ENCODE results near the gene SNAI1.

Gene SNAI1

GRCh38 chr20:49941456-49941855 lies 41.3 kb upstream of the SNAI1 start:
- TF ChIP-seq CTCF (IDR thresholded peaks at IDR 0.05; ENCODE audit: control extremely low read depth, extremely low read depth, low read depth, missing control alignments), result no peak
- ChIA-PET CTCF (interaction anchor here (1.0 to 1.6 kb wide), 2 partner anchors 31 to 130 kb away, joined by 3 to 5 read pairs; no protein-coding TSS in a partner anchor), POLR2A (interaction anchor here (0.6 kb wide), 1 partner anchor 9 kb away, joined by 3 read pairs; no protein-coding TSS in a partner anchor)

GRCh38 chr20:49942303-49942702 lies 40.5 kb upstream of the SNAI1 start:
- DNase-seq (ENCODE audit: extremely low spot score), result no peak
- ChIA-PET POLR2A (interaction anchor here (0.6 kb wide), 1 partner anchor 10 kb away, joined by 3 read pairs; no protein-coding TSS in a partner anchor), CTCF (interaction anchor here (1.0 to 1.6 kb wide), 2 partner anchors 30 to 129 kb away, joined by 3 to 5 read pairs; no protein-coding TSS in a partner anchor)
- no peak for TF ChIP-seq CTCF (IDR thresholded peaks at IDR 0.05; ENCODE audit: control extremely low read depth, extremely low read depth, low read depth, missing control alignments)

More at GRCh38 chr20:49941456-49941855, 41.3 kb upstream of the SNAI1 start:
- DNase-seq (ENCODE audit: extremely low spot score), result no peak

- POLR2A ChIA-PET, result interaction anchor here (0.6 kb wide), 1 partner anchor 192 kb away, joined by 3 read pairs; no protein-coding TSS in a partner anchor
- CTCF ChIA-PET, result no interaction called here
- DNase-seq (ENCODE audit: extremely low spot score), result no peak
- no peak for TF ChIP-seq CTCF (IDR thresholded peaks at IDR 0.05; ENCODE audit: control extremely low read depth, extremely low read depth, low read depth, missing control alignments)
These were observed 39.8 kb upstream of the SNAI1 start for GRCh38 chr20:49942942-49943341.

GRCh38 chr20:49945306-49945700 lies 37.5 kb upstream of the SNAI1 start:
- no peak for TF ChIP-seq CTCF (IDR thresholded peaks at IDR 0.05; ENCODE audit: control extremely low read depth, extremely low read depth, low read depth, missing control alignments)
- ChIA-PET CTCF (interaction anchor here (1.4 to 3.4 kb wide), 3 partner anchors 10 to 140 kb away, joined by 5 to 10 read pairs (median 5); partner anchors contain the start of gene RNF114), POLR2A (interaction anchor here (1.3 kb wide), 1 partner anchor 10 kb away, joined by 3 read pairs; the partner anchor contains the start of gene RNF114)
- DNase-seq (ENCODE audit: extremely low spot score), result no peak

GRCh38 chr20:49945701-49946477 lies 36.9 kb upstream of the SNAI1 start:
- ChIA-PET POLR2A (interaction anchor here (0.5 to 1.3 kb wide), 2 partner anchors 10 to 34 kb away, joined by 3 read pairs; partner anchors contain the start of gene RNF114), CTCF (interaction anchor here (1.1 to 3.4 kb wide), 5 partner anchors 9 to 140 kb away, joined by 3 to 10 read pairs (median 5); partner anchors contain the start of gene RNF114)
- DNase-seq (ENCODE audit: extremely low spot score), result no peak
- no peak for TF ChIP-seq CTCF (IDR thresholded peaks at IDR 0.05; ENCODE audit: control extremely low read depth, extremely low read depth, low read depth, missing control alignments)

- ChIA-PET CTCF (interaction anchor here (1.1 kb wide), 1 partner anchor 9 kb away, joined by 3 read pairs; no protein-coding TSS in a partner anchor), POLR2A (no interaction called here)
- no peak for DNase-seq (ENCODE audit: extremely low spot score)
- no peak for TF ChIP-seq CTCF (IDR thresholded peaks at IDR 0.05; ENCODE audit: control extremely low read depth, extremely low read depth, low read depth, missing control alignments)
These were observed 34.6 kb upstream of the SNAI1 start for GRCh38 chr20:49948178-49948577.
